Esophagus muscularis mucosa (tissue), 3 donors: ENCODE results near the gene HS3ST6.

Experiments used
- POLR2A ChIP-seq: fragments of 450-650 bp; IDR thresholded peaks from one replicate; pipeline ENCODE4 v1.6.1; 2017; ENCODE audit warnings: antibody characterized with exemption, moderate library complexity, mild to moderate bottlenecking, low read depth
- POLR2AphosphoS5 ChIP-seq, 2 donors: sonication (generic); formaldehyde crosslinking; IDR thresholded peaks; one replicate each; pipeline ENCODE4 v1.6.1; 2017; ENCODE audit warnings: antibody characterized with exemption in 2 of 2
- TF ChIP-seq, protein P1 (sequence below), 3 experiments: fragments of 200-600 bp in 2 of 3; fragments of 450-650 bp in 1 of 3; sonication (generic) in 2 of 3; IDR thresholded peaks; one replicate each; pipeline ENCODE4 v1.5.1; 2017 to 2019; ENCODE audit warnings: antibody characterized with exemption in 3 of 3, mild to moderate bottlenecking in 2 of 3, moderate library complexity in 1 of 3

DNA sequence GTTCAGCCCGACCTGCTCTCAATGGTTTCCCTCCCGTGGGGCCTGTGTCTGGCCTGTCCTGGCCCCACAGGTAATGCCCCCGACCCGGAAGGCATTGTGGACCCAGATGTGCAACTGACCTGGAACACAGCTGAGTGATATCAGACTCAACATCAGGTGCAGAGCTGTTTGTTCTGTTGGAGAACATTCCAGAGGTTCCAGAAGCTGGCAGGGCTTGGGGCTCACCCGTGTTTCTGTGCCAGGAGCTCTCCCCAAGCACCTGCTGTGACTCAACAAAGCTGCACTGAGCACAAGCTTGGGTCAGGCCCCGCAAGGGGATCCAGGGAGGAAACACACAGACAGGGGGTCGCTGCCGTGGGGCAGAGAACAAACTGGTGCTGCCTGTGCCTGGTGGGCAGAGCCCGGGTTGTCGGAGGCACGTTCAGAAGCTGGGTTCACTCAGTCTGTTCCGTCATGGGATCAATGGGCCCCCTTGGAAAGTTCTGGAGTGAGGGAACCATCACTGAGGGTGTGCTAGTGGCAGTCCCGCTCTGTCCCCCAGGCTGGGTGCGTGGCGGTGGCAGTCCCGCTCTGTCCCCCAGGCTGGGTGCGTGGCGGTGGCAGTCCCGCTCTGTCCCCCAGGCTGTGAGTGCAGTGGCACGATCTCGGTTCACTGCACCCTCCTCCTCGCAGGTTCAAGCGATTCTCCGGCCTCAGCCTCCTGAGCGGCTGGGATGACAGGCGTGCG, 22.1 kb downstream of the HS3ST6 start:
- TF ChIP-seq, protein P1, sequence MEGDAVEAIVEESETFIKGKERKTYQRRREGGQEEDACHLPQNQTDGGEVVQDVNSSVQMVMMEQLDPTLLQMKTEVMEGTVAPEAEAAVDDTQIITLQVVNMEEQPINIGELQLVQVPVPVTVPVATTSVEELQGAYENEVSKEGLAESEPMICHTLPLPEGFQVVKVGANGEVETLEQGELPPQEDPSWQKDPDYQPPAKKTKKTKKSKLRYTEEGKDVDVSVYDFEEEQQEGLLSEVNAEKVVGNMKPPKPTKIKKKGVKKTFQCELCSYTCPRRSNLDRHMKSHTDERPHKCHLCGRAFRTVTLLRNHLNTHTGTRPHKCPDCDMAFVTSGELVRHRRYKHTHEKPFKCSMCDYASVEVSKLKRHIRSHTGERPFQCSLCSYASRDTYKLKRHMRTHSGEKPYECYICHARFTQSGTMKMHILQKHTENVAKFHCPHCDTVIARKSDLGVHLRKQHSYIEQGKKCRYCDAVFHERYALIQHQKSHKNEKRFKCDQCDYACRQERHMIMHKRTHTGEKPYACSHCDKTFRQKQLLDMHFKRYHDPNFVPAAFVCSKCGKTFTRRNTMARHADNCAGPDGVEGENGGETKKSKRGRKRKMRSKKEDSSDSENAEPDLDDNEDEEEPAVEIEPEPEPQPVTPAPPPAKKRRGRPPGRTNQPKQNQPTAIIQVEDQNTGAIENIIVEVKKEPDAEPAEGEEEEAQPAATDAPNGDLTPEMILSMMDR (IDR thresholded peaks at IDR 0.05) = no peak
- TF ChIP-seq POLR2A (no peak), POLR2AphosphoS5 (IDR thresholded peaks at IDR 0.05) (no peak)
